Spleen (tissue), 7 donors: Measurements from ENCODE around the gene DOCK10.

Experiments
- CTCF ChIP-seq, 11 experiments: fragments of 200-600 bp in 7 of 11; fragments of 450-650 bp in 4 of 11; sonication (generic) in 4 of 11; IDR thresholded peaks in 8 of 11; conservative IDR thresholded peaks in 3 of 11; 1 replicate in 7 of 11; 2 replicates in 4 of 11; pipeline versions ENCODE4 v1.4.0 to v1.8.0; 2016 to 2021; ENCODE audit warnings: antibody characterized with exemption in 11 of 11, inconsistent platforms in 4 of 11, mild to moderate bottlenecking in 1 of 11
- POLR2A ChIP-seq, 3 donors: fragments of 450-650 bp; IDR thresholded peaks; one replicate each; pipeline ENCODE4 v1.5.1; 2017; ENCODE audit warnings: antibody characterized with exemption in 3 of 3, mild to moderate bottlenecking in 1 of 3
- POLR2AphosphoS5 ChIP-seq, 3 donors: sonication (generic); formaldehyde crosslinking; IDR thresholded peaks; one replicate each; pipeline ENCODE4 v1.5.1; 2017; ENCODE audit warnings: antibody characterized with exemption in 3 of 3
- donor health status: DM: no; HTN: no; CAD: no; lungs with moderate emphysema.
- donor health status: DM: no; HTN: no; CAD: no.
- donor health status: DM: no; HTN: no; CAD: no.

GRCh38 chr2:224940618-224941017, 101.7 kb downstream of the DOCK10 start:
- TF ChIP-seq CTCF (IDR thresholded peaks at IDR 0.05 in 8 of 11, conservative IDR thresholded peaks at IDR 0.05 in 3 of 11) (no peak), POLR2A (IDR thresholded peaks at IDR 0.05) (no peak), POLR2AphosphoS5 (IDR thresholded peaks at IDR 0.05) (no peak)
